ENCODE results near the gene ADH1B.
"Not testable (repeated sequence)": the region's sequence is repeated elsewhere in the genome, so short reads cannot be mapped to it uniquely, and the experiment has no call there.

ADH1B gene

DNA sequence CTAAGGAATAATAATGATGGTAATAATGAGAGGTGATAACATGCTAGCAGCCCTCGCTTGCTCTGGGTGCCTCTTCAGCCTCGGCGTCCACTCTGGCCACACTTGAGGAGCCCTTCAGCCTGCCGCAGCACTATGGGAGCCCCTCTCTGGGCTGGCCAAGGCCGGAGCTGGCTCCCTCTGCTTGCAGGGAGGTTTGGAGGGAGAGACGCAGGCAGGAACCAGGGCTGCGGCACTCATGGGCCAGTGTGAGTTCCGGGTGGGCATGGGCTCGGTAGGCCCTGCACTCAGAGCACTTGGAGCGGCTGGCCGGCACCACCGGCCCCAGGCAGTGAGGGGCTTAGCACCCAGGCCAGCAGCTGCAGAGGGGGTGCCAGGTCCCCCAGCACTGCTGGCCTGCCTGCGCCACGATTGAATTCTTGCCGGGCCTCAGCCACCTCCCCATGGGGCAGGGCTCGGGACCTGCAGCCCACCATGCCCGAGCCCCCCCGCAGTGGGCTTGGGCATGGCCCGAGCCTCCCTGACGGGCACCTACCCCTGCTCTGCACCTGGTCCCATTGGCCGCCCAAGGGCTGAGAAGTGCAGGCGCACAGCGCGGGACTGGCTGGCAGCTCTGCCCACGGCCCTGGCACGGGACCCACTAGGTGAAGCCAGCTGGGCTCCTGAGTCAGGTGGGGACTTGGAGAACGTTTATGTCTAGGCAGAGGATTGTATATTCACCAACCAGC lies 38.4 kb upstream of the ADH1B start:
- H3K27me3 ChIP-seq (replicated peaks; ENCODE audit: control insufficient read depth, insufficient read depth, low read length) = no peaks in the 10 kb centered on the region
- no peak overlapping the region for H3K4me3 ChIP-seq (replicated peaks; ENCODE audit: low read depth, low read length)
- no peaks in the 10 kb centered on the region for H3K36me3 ChIP-seq (ENCODE audit: control insufficient read depth, insufficient read depth, low read length)
- no peak for DNase-seq (ENCODE audit: extremely low read depth, insufficient read length)
- TF ChIP-seq, protein P1, sequence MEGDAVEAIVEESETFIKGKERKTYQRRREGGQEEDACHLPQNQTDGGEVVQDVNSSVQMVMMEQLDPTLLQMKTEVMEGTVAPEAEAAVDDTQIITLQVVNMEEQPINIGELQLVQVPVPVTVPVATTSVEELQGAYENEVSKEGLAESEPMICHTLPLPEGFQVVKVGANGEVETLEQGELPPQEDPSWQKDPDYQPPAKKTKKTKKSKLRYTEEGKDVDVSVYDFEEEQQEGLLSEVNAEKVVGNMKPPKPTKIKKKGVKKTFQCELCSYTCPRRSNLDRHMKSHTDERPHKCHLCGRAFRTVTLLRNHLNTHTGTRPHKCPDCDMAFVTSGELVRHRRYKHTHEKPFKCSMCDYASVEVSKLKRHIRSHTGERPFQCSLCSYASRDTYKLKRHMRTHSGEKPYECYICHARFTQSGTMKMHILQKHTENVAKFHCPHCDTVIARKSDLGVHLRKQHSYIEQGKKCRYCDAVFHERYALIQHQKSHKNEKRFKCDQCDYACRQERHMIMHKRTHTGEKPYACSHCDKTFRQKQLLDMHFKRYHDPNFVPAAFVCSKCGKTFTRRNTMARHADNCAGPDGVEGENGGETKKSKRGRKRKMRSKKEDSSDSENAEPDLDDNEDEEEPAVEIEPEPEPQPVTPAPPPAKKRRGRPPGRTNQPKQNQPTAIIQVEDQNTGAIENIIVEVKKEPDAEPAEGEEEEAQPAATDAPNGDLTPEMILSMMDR (IDR thresholded peaks at IDR 0.05; ENCODE audit: insufficient read depth, low read length, poor library complexity, severe bottlenecking) = no peak

DNA sequence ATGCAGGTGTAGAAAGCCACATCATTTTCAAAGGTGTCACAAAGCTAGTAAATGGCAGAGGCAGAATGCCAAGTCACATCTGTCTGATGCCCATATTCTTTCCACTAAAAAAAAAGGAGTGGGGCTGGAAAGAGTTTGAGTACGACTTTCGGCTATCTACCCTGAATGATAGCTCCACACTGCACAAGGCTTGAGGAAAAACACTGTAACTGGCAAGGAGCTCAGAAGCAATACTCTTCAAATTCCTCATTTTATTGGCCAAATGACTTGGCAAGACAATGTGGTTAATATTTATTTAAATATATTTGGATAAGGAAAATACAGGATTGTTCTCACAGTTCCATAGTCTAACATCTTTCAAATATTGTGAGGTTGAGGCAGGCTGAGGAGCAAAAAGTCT lies 36.7 kb upstream of the ADH1B start:
- TF ChIP-seq, protein P1 (IDR thresholded peaks at IDR 0.05; ENCODE audit: insufficient read depth, low read length, poor library complexity, severe bottlenecking) = no peak
- Histone ChIP-seq H3K36me3 (ENCODE audit: control insufficient read depth, insufficient read depth, low read length) (no peaks in the 10 kb centered on the region), H3K27me3 (replicated peaks; ENCODE audit: control insufficient read depth, insufficient read depth, low read length) (no peaks in the 10 kb centered on the region), H3K4me3 (replicated peaks; ENCODE audit: low read depth, low read length) (no peak overlapping the region)
- DNase-seq (ENCODE audit: extremely low read depth, insufficient read length) = no peak

DNA sequence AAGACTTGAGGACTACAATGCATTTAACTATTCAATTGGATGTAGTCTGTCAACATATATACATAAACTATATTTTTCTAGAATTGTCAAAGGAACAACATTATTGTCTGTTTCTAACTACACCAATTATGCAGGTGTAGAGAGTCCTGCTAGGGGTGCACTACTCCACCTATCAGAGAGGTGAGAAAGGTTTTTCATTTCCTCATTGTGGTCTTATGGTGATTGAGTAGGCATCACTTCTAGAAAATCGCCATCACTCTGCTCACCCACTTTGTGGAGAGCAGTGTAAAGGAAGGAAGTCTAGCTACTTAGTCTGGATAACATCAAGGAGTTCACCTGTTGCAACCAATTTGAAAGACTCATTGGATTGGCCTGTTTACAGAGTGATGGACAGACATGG lies 35.8 kb upstream of the ADH1B start:
- H3K4me3 ChIP-seq (replicated peaks; ENCODE audit: low read depth, low read length) = no peak overlapping the region
- no peaks in the 10 kb centered on the region for H3K36me3 ChIP-seq (ENCODE audit: control insufficient read depth, insufficient read depth, low read length)
- TF ChIP-seq, protein P1 (IDR thresholded peaks at IDR 0.05; ENCODE audit: insufficient read depth, low read length, poor library complexity, severe bottlenecking) = no peak
- no peaks in the 10 kb centered on the region for H3K27me3 ChIP-seq (replicated peaks; ENCODE audit: control insufficient read depth, insufficient read depth, low read length)
- DNase-seq (ENCODE audit: extremely low read depth, insufficient read length) = no peak

DNA sequence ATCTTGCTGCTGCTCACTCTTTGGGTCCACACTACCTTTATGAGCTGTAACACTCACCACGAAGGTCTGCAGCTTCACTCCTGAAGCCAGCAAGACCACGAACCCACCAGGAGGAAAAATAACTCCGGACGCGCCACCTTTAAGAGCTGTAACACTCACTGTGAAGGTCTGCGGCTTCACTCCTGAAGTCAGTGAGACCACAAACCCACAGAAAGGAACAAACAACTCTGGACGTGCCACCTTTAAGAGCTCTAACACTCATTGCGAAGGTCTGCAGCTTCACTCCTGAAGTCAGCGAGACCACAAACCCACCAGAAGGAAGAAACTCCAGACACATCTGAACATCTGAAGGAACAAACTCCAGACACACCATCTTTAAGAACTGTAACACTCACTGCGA lies 34.9 kb upstream of the ADH1B start:
- H3K4me3 ChIP-seq (replicated peaks; ENCODE audit: low read depth, low read length); DNase-seq (ENCODE audit: extremely low read depth, insufficient read length); H3K27me3 ChIP-seq (replicated peaks; ENCODE audit: control insufficient read depth, insufficient read depth, low read length); H3K36me3 ChIP-seq (ENCODE audit: control insufficient read depth, insufficient read depth, low read length): not testable (repeated sequence)

DNA sequence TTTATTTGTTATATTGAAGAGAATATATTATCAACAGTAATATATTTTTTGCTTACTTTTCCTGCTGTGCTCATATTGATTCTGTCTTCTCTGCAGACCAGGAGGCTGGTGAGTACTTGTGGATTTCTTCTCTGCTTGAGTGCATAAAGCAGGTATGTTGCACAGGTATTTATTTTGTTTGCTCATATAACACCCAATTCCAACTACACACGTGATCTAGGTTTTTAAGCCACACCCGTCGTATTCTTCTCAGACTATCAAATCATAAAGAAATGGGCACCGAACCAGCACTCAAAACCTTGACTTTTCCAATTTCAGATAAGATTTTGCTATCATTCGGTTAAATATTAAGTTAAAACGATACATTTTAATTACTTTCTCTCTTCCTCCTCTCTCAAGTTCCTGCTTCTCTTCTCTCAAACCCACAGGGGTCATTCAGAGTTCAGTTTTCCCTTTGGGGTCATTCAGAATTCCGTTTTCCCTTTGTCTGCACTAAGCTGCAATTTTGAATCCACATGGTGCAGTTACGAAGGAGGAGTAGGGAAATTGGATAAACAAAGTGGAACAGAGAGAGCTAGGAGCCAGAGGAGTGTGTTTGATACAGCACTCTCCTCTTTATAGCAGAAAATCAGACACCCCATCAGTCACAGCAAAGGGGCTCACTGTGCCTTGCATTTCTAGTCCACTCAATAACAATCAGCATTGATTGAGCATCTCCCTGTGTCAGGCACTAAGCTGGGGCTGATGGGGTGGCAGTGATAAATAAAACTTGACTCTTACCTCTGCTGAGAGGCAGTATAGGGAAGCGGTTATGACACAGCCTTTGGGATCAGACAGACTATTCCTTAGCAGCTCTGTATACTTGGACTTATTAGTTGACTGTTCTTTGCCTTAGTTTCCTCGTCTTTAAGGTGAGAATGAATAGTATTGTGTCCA lies 31.7 kb upstream of the ADH1B start, which contains the start of gene ADH1C:
TSS of gene ADH1C (minus strand) at position 145 of the 936 bp plus-strand sequence. CDS start at position 74, 71 bp downstream.
- Histone ChIP-seq H3K27me3 (replicated peaks; ENCODE audit: control insufficient read depth, insufficient read depth, low read length) (no peaks in the 10 kb centered on the region), H3K36me3 (ENCODE audit: control insufficient read depth, insufficient read depth, low read length) (no peaks in the 10 kb centered on the region), H3K4me3 (replicated peaks; ENCODE audit: low read depth, low read length) (no peak within 1 kb of the TSS)
- TF ChIP-seq, protein P1 (IDR thresholded peaks at IDR 0.05; ENCODE audit: insufficient read depth, low read length, poor library complexity, severe bottlenecking) = no peak
- DNase-seq (ENCODE audit: extremely low read depth, insufficient read length) = no peak

DNA sequence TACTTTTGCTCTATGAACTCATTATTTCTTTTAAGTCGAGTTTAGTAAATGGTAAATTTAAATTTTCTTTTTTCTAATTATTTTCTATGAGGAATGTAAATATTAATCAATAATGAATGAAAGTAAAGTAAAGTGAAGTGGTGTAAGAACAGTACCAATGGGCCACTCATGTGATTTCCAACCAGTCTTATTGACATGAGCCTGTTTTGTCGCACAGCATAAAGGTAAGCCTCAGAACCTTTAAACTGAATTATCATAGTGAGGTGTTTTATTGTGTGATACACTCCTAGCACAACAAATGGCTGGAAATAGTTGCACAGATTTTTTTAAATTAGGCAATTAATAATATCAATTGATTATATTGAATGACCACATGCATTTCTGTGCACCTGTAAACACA lies 30.3 kb upstream of the ADH1B start:
- Histone ChIP-seq H3K27me3 (replicated peaks; ENCODE audit: control insufficient read depth, insufficient read depth, low read length) (no peaks in the 10 kb centered on the region), H3K36me3 (ENCODE audit: control insufficient read depth, insufficient read depth, low read length) (no peaks in the 10 kb centered on the region), H3K4me3 (replicated peaks; ENCODE audit: low read depth, low read length) (no peak overlapping the region)
- TF ChIP-seq, protein P1 (IDR thresholded peaks at IDR 0.05; ENCODE audit: insufficient read depth, low read length, poor library complexity, severe bottlenecking) = no peak
- DNase-seq (ENCODE audit: extremely low read depth, insufficient read length) = no peak
